GM21786 (cell line): Measurements from ENCODE around the gene DDAH2.

Experiments
- ATAC-seq: cut with Tn5 transposase; IDR thresholded peaks from one replicate; pipeline ENCODE4 v1.9.1; 2021; ENCODE audit not compliant: unreplicated experiment

Gene DDAH2

DNA sequence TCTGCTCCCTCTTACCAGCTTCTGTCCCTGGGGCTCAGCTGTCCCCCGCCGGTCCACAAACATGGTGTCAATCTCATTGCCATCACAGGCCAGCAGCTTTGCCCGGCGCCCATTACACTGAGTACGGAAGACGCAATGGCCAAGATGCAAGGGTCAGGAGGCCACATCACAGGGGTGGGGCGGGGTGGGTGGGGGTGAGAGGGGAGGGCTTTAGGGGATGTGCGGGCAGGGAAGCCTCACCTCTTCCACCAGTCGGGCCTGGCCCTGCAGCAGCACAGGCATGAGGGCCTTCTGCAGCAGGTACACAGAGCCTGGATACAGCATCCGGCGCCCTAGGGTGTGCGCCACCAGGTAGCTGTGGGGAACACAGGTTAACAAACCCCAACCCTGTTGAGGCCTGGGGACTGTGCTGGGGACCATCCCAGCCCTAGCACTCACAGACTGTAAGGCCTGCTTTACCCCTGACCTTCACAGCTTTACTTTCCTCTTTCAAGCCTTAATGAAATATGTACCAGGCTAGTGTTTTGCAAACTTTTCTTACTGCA is 37.5 kb downstream of the DDAH2 start:
- ATAC-seq, result no peak

DNA sequence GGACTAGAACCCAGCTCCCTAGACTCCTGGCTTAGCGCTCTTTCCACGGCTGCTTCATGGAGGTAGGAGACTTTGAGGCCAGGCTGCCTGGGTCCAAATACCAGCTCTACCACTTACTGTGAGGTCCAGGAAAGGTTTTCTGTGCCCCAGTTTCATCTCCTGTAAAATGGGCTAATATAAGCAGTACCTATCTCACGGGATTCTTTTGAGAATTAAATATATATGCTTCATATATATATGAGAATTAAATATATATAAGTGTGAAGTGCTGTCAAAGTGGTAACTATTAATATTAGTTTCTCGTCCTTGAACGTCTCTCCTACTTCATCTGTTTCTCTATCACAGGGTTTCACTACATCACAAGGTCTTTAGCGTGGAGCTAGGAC is 38.0 kb downstream of the DDAH2 start:
- no peak for ATAC-seq

DNA sequence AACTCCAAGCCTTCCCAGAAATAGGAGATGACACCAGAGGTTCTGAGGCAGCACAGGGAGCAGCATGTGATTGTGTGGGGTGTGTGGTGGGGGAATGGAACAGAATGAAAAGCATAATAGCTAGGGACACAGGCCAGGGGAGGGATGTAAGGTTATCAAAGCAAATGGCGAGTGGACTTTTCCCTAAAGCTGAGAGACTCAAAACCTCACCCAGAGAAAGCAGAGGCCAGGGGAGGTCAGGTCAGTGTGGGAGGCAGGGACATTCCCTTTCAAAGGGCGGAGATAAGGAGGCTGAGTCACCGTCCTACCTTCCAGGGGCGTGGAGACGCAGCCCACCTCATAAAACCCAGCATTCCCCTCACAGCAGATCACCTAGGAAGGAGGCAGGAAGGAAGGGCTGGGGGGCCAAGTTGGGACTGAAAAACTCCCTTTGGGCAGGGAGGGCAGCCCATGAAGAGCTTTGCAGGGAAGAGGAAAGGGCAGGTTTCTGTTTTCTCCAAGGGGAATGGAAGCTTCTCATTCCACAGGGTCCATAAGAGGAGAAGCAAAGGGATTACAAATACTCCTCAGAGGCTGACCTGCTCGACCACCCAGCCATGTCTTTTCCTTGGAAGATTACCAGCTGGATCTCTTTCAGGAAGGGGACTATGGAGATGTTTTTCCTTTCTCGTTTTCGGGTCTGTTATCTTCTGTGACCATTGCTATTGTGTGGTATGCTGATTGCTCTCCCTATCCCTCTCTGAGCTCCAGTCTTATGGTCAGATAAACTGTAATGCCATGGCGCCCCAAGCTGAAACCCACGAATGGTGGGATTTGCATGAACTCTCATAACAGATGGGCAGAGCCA is 38.6 kb downstream of the DDAH2 start:
- ATAC-seq, result no peak

DNA sequence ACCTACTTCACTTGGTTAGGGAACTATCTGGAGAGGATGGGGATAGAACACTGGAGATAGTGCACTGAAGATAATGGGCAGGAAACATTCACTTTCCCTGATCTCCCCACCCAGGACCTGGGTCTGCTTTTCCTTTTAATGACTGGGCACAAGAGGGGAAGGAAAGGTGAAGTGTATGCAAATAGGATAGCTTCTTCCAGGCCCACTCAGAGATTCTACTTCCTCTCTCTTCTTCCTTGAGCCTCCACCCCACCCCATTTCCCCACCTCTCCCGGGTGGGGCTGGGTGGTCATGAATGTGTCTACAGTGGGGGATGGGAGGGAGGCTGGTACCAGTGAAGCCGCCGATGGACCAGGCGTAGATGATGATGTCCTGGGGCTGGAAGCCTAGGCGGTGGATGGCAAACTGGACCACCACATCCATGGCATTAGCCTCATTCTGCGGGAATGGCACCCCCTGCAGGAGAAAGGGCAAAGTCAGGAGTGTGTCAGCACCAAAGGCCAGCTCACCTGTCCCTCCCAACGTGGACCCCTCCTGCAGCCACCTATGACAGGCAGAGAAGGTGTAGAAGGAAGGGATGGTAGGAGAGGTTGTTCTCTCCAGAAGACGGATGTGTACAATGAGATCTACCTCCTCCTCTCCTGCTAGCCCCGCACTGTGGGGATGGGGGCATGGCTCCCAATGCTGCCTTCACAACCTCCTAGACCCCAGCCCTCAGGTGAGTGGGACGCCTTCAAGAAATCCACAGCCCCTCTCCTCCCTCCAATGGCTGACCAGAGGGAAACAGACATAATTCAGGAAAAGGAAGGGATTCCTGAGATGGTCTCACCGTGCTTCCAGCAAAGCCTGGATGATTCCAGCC is 39.6 kb downstream of the DDAH2 start:
- no peak for ATAC-seq

DNA sequence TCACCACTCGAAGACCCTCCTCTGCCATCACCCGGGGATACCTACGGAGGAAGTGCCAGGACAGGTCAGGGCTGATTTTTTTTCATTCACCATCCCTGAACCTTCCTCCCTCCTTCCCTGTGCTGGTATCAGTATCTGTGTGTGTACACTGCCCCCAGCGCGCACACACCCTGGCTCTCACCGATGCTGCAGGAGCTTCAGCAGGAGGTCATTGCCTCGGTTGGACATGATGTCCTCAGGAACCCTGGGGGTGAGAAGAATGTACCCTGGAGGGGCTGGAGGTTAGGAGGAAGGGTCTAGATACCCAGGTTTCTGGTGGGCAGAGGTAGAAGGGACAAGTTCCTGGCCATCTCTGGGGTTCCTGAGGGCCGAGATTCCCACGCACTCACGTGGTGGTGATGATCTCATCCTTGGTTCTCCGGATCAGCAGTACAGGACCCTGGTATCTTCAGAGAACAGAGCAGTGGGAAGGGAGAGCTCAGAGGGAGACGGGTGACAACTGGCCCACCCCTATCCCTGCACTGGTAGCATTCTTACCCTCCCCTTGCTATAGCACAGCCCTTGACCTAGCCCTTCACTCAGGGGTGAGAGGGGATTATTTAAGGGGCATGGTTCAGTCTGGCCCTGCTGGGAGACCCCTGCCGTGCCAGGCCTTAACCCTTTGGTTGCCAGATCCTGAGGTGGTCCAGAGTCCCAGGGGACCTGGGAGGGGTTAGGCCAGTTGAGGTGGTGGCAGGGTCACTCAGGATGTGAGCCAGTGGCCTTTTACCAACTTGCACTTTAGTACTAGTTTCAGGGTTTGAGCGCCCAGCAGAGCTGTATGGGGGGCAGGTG is 41.0 kb downstream of the DDAH2 start:
- ATAC-seq, result no peak

DNA sequence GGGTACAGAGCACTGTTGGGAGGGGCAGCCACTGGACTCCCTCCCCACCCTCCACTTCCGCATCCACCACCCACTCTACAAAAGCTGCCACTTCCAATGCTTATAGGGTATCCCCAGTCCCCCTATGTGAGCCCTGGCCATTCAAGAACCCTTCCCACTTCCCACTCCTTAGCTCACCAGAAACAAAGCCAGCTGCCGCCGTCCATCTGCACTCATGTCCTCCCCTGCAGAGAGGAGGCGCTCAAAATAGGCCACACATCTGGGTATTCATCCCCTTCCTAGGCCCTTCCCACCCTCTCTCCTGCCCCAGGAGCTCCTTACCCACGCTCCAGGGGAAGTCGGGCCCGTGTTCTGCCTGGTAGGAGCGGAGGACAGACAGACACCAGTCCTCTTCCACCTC is 41.8 kb downstream of the DDAH2 start:
- ATAC-seq, result no peak

DNA sequence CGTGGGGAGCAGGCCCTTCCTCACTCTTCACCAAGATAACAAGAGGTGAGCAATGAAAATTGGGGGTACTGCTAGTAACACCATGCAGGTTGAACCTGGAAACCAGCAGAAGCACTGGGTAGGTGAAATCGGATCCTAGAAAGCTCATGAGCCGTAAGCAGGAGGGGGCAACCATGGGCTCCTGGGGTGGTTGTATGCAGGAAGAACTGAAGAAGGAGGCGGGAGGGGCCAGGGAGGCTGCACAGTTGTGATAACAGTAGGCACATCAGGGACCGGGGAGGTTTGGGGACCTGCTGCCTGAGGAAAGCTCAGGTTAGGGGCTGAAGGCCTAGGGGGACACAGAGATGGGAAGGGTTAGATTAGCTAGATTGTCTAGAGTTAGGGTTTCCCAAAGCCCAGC is 42.6 kb downstream of the DDAH2 start:
- no peak for ATAC-seq

DNA sequence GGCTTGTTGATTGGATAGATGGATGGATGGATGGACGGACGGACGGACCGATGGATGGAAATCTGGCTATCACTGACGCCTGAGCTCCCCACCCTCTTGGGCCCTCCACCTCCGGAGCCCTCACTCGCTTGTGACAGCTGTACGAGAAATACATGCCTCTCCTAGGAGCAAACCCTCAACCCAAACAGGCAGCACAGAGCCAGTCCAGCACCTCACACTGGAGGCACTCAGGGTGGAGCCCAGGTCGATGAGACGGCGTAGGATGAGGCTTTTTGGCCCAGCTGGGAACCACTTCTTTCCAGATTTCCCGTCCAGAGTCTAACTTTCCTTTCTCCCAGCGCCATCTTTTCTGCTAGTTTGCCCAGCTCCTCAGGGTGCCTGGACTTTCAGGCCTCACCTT is 45.5 kb downstream of the DDAH2 start:
- ATAC-seq, result no peak

DNA sequence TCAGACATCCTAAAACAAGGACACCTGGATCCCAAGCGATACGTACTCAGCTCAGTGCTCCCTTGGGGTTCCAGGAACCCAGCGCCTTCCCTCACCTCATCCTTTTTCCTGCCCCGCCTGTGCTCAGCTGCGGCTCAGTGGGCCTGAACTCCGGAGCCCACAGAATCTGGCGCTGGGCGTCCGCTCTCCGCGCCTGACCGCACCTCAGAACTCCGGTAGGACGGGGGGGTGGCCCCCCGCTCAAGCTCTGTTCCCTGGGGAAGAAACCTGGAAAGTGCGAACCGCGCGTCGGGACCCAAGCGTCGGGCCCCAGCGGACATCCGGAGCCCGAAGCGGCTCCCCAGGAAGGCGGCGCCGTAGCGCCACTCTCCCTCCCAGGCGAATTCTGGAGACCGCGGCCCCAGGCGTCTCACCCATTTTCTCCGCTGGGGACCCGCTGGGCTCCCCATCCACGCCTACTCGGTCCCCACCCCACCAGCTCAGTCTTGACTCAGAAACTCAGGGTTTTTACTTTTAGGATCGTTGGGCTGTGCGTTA is 47.9 kb downstream of the DDAH2 start:
- no peak for ATAC-seq

DNA sequence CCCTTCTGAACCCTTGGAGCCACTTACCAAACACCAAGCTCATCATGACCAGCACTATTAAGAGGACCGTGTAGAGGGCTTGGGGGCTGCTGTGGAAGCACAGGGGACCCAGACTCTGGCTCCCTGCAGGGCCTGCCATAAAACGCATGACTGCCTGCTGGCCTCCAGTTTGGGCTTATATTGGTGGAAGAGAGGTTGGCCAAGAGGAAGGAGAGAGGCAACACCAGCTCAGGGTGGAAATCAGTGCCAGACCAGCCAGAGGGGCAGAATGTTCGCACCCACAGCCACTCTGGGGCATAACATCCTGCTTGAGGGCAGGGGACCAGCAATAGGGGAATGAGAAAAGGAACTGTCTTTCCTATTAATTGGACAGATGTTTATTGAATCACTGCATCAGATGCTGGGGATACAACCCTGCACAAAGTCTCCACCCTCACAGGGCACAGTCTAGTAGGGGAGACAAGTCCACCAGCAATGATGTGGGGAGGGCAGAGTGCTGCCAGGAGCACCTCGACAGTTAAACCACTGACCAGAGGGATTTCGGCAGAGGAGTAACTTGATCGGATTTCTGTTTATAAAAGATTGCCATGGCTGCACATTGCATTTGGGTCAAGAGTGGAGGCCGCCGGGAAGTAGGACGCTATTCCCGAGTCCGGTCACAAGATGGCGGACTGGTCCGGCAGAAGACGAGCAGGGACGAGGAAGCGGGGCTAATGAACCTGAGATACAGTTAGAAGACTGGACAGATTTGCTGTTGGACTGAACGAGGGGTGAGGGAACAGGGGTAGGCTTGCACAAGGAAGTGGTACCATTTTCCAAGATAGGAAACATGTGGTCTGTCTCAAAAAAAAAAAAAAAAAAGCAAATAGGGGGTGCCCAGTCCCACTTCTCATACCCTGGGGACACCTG is 48.6 kb downstream of the DDAH2 start, which contains the start of gene LY6G5C:
Gene LY6G5C, minus strand, starts transcription at position 842 of the 909 bp plus-strand sequence. Its CDS starts 694 bp downstream, at position 148.
- no peak for ATAC-seq

DNA sequence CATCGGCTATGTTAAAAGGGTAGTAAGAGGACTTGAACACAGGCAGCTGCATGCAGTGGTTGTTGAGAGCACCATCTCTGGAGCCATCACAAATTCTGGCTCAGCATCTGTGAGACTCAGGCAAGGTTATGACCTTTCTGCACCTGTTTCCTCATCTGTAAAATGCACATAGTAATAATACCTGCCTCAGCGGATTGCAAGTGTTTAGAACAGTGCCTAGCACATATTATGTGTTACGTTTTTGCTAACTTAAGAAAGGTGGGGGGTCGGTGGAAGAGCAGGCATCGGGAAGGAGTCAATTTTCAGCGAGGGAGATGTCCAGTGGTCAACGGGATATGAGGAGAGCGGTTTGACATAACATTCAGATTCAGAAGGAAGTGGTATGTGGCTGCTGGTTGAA is 51.1 kb downstream of the DDAH2 start:
- no peak for ATAC-seq
